SK-N-SH treated with all-trans-retinoic acid at 6 μM for 48 hours (cell line): Measurements from ENCODE around the gene PLVAP.

Experiments used
- ATAC-seq: fragments of 200-7000 bp; cut with Tn5 transposase; 3 replicates; pipeline ENCODE4 v1.9.1; 2020; ENCODE audit warnings: mild to moderate bottlenecking, moderate library complexity
- ARNTL ChIP-seq: fragments of 450-650 bp; formaldehyde crosslinking; IDR thresholded peaks from 2 replicates; pipeline ENCODE4 v1.5.0; 2020; ENCODE audit warnings: low read depth, mild to moderate bottlenecking, moderate library complexity, borderline replicate concordance
- BACH2 ChIP-seq: fragments of 250-450 bp; sonication (Bioruptor Pico); IDR thresholded peaks from 2 replicates; pipeline ENCODE4 v1.9.0; 2021; ENCODE audit warnings: mild to moderate bottlenecking, borderline replicate concordance
- CSDC2 ChIP-seq: fragments of 250-450 bp; sonication (Bioruptor Pico); IDR thresholded peaks from 2 replicates; pipeline ENCODE4 v1.5.0; 2020; ENCODE audit warnings: mild to moderate bottlenecking, moderate library complexity
- ESRRG ChIP-seq: fragments of 250-450 bp; sonication (Bioruptor Pico); IDR thresholded peaks from 2 replicates; pipeline ENCODE4 v1.6.1; 2021; ENCODE audit warnings: mild to moderate bottlenecking
- ISL1 ChIP-seq: fragments of 250-450 bp; sonication (Bioruptor Pico); IDR thresholded peaks from 2 replicates; pipeline ENCODE4 v2.1.2; 2022; ENCODE audit warnings: mild to moderate bottlenecking, moderate library complexity
- OSR1 ChIP-seq: fragments of 250-450 bp; sonication (Bioruptor Pico); IDR thresholded peaks from 2 replicates; pipeline ENCODE4 v1.8.0; 2022; ENCODE audit warnings: moderate library complexity, mild to moderate bottlenecking, inconsistent platforms
- PPARA ChIP-seq: fragments of 250-450 bp; sonication (Bioruptor Pico); IDR thresholded peaks from 2 replicates; pipeline ENCODE4 v1.5.0; 2020; ENCODE audit warnings: mild to moderate bottlenecking, borderline replicate concordance
- RARB ChIP-seq: fragments of 250-450 bp; sonication (Bioruptor Pico); IDR thresholded peaks from 2 replicates; pipeline ENCODE4 v1.8.0; 2021; ENCODE audit warnings: mild to moderate bottlenecking, moderate library complexity
- SNAI2 ChIP-seq: fragments of 250-450 bp; sonication (Bioruptor Pico); IDR thresholded peaks from 2 replicates; pipeline ENCODE4 v1.5.0; 2020; ENCODE audit warnings: mild to moderate bottlenecking, moderate library complexity
- TCF4 ChIP-seq: fragments of 250-450 bp; sonication (Bioruptor Pico); IDR thresholded peaks from 2 replicates; pipeline ENCODE4 v1.8.0; 2021; ENCODE audit warnings: mild to moderate bottlenecking, moderate library complexity, borderline replicate concordance
- TOX ChIP-seq: fragments of 250-450 bp; sonication (Bioruptor Pico); IDR thresholded peaks from 2 replicates; pipeline ENCODE4 v1.8.0; 2021; ENCODE audit warnings: mild to moderate bottlenecking, moderate library complexity, borderline replicate concordance
- ZC3H10 ChIP-seq: fragments of 250-450 bp; sonication (Bioruptor Pico); IDR thresholded peaks from 2 replicates; pipeline ENCODE4 v1.5.1; 2021; ENCODE audit warnings: mild to moderate bottlenecking, moderate library complexity
- ZFP3 ChIP-seq: fragments of 250-450 bp; sonication (Bioruptor Pico); IDR thresholded peaks from 2 replicates; pipeline ENCODE4 v1.5.0; 2020; ENCODE audit warnings: mild to moderate bottlenecking, moderate library complexity
- ZNF565 ChIP-seq: fragments of 450-650 bp; formaldehyde crosslinking; conservative IDR thresholded peaks from 2 replicates; pipeline ENCODE4 v1.5.0; 2020; ENCODE audit warnings: low read depth, mild to moderate bottlenecking, moderate library complexity
- ZNF70 ChIP-seq: fragments of 450-650 bp; formaldehyde crosslinking; IDR thresholded peaks from 2 replicates; pipeline ENCODE4 v1.5.0; 2020; ENCODE audit warnings: mild to moderate bottlenecking, moderate library complexity
- ZNF8 ChIP-seq: fragments of 450-650 bp; formaldehyde crosslinking; IDR thresholded peaks from 2 replicates; pipeline ENCODE4 v1.5.0; 2020; ENCODE audit warnings: mild to moderate bottlenecking, moderate library complexity
- TF ChIP-seq, protein P1 (sequence below): fragments of 250-450 bp; sonication (Bioruptor Pico); IDR thresholded peaks from 2 replicates; pipeline ENCODE4 v1.5.0; 2020; ENCODE audit warnings: mild to moderate bottlenecking, moderate library complexity
- TF ChIP-seq, protein P2 (sequence below): fragments of 250-450 bp; sonication (Bioruptor Pico); IDR thresholded peaks from 2 replicates; pipeline ENCODE4 v1.5.1; 2021; ENCODE audit warnings: mild to moderate bottlenecking, moderate library complexity
- TF ChIP-seq, protein P3 (sequence below): fragments of 250-450 bp; sonication (Bioruptor Pico); IDR thresholded peaks from 2 replicates; pipeline ENCODE4 v1.5.1; 2020; ENCODE audit warnings: low read depth, mild to moderate bottlenecking, moderate library complexity
- TF ChIP-seq, protein P4 (sequence below): fragments of 250-450 bp; sonication (Bioruptor Pico); IDR thresholded peaks from 2 replicates; pipeline ENCODE4 v1.8.0; 2021; ENCODE audit warnings: low read depth, mild to moderate bottlenecking, moderate library complexity, borderline replicate concordance

PLVAP gene

DNA sequence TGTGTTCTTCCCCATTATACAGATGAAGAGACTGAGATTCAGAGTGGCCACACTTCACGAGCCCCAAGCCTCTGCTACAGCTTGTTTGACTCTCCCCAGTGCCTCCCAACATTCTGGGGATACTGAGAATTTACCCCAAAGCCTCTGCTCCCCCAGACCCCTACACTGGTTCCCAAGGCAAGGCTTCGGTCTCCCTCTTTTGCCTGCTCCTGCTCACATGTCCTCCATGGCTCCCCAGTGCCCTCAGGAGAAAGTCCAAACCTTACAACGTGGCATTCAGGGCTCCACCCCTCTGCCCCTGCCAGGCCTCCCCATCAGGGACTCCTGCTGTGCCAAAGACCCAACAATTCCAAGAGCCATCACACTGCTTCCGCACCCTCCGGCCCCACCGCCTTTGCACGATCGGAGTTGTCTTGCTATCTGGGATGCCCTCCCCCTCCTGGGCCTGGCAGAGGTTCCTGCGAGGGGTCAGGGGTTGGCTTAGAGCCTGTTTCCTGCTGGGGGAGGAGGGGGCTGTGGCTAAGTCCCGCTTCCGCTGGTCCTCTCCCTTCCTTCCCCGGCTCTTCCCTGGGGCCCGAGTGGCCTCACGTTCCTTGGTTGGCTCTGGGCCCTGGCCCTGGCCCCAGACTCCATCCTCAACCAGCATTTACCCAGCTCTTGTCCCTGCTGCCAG is 24.4 kb downstream of the PLVAP start (continued):
- TF ChIP-seq TCF4 (CRISPR knock-in tag), result no peak
- TF ChIP-seq, protein P1, sequence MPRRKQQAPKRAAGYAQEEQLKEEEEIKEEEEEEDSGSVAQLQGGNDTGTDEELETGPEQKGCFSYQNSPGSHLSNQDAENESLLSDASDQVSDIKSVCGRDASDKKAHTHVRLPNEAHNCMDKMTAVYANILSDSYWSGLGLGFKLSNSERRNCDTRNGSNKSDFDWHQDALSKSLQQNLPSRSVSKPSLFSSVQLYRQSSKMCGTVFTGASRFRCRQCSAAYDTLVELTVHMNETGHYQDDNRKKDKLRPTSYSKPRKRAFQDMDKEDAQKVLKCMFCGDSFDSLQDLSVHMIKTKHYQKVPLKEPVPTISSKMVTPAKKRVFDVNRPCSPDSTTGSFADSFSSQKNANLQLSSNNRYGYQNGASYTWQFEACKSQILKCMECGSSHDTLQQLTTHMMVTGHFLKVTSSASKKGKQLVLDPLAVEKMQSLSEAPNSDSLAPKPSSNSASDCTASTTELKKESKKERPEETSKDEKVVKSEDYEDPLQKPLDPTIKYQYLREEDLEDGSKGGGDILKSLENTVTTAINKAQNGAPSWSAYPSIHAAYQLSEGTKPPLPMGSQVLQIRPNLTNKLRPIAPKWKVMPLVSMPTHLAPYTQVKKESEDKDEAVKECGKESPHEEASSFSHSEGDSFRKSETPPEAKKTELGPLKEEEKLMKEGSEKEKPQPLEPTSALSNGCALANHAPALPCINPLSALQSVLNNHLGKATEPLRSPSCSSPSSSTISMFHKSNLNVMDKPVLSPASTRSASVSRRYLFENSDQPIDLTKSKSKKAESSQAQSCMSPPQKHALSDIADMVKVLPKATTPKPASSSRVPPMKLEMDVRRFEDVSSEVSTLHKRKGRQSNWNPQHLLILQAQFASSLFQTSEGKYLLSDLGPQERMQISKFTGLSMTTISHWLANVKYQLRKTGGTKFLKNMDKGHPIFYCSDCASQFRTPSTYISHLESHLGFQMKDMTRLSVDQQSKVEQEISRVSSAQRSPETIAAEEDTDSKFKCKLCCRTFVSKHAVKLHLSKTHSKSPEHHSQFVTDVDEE (CRISPR knock-in tag), result no peak
- TF ChIP-seq BACH2, result no peak

DNA sequence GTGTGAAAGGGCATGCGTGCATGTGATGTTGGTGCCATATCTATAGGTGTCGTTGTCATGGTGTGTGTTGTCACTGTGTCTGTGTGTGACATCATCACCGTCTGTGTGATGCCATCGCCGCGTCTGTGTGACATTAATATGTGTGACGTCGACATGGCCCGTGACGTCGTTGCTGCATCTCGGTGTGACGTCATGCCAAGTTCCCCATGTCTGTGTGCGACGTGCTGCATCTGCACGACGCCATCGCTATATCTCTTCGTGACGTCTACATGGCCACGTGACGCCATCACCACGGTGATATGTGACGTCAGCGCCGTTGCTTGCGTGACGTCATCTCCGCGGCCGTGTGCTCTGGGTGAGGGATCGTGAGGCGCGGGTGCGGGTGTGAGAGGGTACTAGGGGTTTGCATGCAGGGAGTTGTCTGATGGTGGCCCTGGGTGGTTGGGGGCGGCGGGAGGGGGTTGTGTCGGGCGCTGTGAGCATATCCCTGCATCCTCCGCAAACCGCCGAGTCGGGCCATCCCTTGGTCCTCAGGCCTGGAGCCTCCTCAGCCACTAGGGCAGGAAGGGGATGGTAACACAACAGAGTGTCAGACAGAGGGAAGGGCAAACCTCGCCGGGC is 25.2 kb downstream of the PLVAP start:
- ATAC-seq, result no peak
- TF ChIP-seq ISL1 (CRISPR knock-in tag), result no peak
- no peak for TF ChIP-seq ARNTL (CRISPR knock-in tag)
- TF ChIP-seq BACH2, result no peak
- no peak for TF ChIP-seq ZC3H10 (CRISPR knock-in tag)
- TF ChIP-seq SNAI2 (CRISPR knock-in tag), result no peak
- TF ChIP-seq TOX (CRISPR knock-in tag), result no peak
- TF ChIP-seq, protein P2, sequence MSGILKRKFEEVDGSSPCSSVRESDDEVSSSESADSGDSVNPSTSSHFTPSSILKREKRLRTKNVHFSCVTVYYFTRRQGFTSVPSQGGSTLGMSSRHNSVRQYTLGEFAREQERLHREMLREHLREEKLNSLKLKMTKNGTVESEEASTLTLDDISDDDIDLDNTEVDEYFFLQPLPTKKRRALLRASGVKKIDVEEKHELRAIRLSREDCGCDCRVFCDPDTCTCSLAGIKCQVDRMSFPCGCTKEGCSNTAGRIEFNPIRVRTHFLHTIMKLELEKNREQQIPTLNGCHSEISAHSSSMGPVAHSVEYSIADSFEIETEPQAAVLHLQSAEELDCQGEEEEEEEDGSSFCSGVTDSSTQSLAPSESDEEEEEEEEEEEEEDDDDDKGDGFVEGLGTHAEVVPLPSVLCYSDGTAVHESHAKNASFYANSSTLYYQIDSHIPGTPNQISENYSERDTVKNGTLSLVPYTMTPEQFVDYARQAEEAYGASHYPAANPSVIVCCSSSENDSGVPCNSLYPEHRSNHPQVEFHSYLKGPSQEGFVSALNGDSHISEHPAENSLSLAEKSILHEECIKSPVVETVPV, result no peak
- TF ChIP-seq OSR1 (CRISPR knock-in tag), result no peak
- TF ChIP-seq, protein P3, sequence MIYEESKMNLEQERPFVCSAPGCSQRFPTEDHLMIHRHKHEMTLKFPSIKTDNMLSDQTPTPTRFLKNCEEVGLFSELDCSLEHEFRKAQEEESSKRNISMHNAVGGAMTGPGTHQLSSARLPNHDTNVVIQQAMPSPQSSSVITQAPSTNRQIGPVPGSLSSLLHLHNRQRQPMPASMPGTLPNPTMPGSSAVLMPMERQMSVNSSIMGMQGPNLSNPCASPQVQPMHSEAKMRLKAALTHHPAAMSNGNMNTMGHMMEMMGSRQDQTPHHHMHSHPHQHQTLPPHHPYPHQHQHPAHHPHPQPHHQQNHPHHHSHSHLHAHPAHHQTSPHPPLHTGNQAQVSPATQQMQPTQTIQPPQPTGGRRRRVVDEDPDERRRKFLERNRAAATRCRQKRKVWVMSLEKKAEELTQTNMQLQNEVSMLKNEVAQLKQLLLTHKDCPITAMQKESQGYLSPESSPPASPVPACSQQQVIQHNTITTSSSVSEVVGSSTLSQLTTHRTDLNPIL (CRISPR knock-in tag), result no peak
- no peak for TF ChIP-seq ZNF565 (CRISPR knock-in tag)
- no peak for TF ChIP-seq CSDC2
- no peak for TF ChIP-seq ZFP3 (CRISPR knock-in tag)
- no peak for TF ChIP-seq PPARA
- TF ChIP-seq ZNF8 (CRISPR knock-in tag), result no peak
- TF ChIP-seq, protein P1 (CRISPR knock-in tag), result no peak
- no peak for TF ChIP-seq RARB (CRISPR knock-in tag)
- no peak for TF ChIP-seq TCF4 (CRISPR knock-in tag)
- TF ChIP-seq, all 23 proteins: peak for 0

DNA sequence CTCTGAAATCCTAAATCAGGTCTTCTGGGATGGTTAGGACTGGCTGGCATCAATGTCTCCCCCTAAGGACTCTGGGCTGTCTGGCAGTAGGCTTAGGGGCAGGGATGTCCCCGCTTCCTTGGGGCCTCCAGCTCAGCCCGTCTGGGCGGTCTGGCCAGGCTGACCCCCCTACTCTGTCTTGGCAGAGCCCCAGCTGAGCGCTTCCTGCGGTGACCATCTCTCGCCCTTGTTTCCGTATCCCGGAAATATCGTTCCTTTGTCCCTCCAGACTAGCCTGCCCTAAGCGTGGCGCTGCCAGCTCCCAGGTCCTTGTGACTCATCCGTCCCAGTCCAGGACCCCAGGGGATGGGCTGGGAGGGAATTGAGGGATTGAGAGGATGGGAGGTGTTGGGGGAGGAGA is 28.4 kb downstream of the PLVAP start:
- TF ChIP-seq TOX (CRISPR knock-in tag), result no peak
- no peak for TF ChIP-seq CSDC2
- TF ChIP-seq PPARA, result no peak
- no peak for TF ChIP-seq ESRRG (CRISPR knock-in tag)
- TF ChIP-seq ZNF70 (CRISPR knock-in tag), result no peak
- TF ChIP-seq ZC3H10 (CRISPR knock-in tag), result no peak
- TF ChIP-seq ZNF565 (CRISPR knock-in tag), result no peak
- no peak for TF ChIP-seq ARNTL (CRISPR knock-in tag)
- TF ChIP-seq, protein P4, sequence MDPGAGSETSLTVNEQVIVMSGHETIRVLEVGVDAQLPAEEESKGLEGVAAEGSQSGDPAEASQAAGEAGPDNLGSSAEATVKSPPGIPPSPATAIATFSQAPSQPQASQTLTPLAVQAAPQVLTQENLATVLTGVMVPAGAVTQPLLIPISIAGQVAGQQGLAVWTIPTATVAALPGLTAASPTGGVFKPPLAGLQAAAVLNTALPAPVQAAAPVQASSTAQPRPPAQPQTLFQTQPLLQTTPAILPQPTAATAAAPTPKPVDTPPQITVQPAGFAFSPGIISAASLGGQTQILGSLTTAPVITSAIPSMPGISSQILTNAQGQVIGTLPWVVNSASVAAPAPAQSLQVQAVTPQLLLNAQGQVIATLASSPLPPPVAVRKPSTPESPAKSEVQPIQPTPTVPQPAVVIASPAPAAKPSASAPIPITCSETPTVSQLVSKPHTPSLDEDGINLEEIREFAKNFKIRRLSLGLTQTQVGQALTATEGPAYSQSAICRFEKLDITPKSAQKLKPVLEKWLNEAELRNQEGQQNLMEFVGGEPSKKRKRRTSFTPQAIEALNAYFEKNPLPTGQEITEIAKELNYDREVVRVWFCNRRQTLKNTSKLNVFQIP (CRISPR knock-in tag), result no peak
- TF ChIP-seq RARB (CRISPR knock-in tag), result no peak
- no peak for TF ChIP-seq ISL1 (CRISPR knock-in tag)
- TF ChIP-seq TCF4 (CRISPR knock-in tag), result no peak
- TF ChIP-seq BACH2, result no peak
- TF ChIP-seq OSR1 (CRISPR knock-in tag), result no peak
- TF ChIP-seq, protein P2, result no peak
- TF ChIP-seq, all 23 proteins: peak for 0
- ATAC-seq, result peak; percentile 66
